ENCODE data around the gene PLS1.

PLS1 gene

DNA sequence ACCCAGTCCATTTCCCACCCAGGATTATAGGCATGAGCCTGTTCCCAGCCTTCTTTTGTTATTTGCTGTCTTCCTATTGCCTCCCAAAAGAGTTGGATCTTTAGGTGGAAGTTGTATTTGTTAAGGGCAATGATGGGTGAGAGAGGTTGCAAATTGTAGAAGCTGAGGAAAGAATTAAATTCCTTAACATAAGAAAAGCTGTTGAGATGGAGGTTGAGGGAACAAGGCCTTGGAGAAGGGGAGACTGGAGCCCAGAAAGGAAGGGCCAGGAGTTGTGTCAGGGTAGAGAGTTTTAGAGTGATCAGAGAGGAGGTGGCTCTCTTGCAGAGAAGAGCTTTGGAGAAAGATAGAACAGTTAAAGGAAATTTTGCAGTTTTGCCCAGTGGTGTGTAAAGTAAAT lies 46.8 kb downstream of the PLS1 start:
- DNase-seq (ENCODE audit: low read depth), result no peak

- no peak for DNase-seq (ENCODE audit: low read depth)
Observed at GRCh38 chr3:142644502-142644901, 48.3 kb downstream of the PLS1 start.

DNA sequence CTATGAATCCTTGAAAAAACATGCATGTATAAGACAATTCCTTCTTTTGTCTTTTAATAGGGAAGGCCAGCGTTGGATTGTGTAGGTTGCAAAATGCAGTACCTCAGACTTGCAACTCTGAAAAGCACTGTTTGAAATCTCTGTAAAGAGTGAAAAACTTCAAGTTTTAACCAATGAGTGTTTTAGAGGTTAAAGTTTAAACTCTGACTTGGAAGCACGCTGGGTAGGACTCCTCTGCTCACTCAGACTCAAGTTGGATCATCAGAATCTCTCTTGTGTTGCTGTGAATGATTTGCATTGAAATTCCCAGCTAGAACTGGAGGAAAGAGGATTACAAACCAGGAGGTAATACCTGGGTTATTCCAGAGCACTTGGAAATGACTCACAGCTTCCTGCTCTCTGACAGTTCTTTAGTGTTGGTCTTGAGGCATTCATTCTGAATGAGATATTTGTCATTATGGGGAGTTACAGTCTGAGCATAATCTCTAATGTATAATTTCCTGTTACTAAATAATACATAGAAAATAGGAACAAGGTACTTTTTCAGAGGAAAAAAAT lies 49.1 kb downstream of the PLS1 start:
- DNase-seq (ENCODE audit: low read depth), result no peak

GRCh38 chr3:142646020-142646785 lies 50.0 kb downstream of the PLS1 start:
- no peak for DNase-seq (ENCODE audit: low read depth)

DNA sequence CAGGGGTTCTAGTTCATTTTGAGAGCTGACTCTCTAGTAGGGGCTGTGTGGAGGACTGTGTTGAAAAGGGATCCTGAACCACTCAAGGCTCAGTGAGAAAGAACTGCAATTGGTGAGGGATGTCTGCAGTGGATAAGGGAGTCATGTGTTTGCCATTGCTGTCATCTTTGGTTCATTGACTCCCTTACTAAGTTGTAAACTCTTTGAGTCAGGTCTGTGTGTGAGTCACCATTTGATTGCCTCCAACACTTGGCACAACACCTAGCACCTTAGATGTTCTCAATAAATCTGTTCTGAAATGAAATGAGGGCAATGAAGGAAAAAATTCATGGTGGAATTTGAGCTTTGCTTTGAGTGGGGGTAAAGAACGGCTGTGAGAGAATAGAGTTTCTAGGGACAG lies 51.7 kb downstream of the PLS1 start:
- no peak for DNase-seq (ENCODE audit: low read depth)

- DNase-seq (ENCODE audit: low read depth), result no peak
Observed at GRCh38 chr3:142648950-142649349, 52.8 kb downstream of the PLS1 start.

GRCh38 chr3:142650001-142650693 lies 54.0 kb downstream of the PLS1 start:
- no peak for DNase-seq (ENCODE audit: low read depth)

- DNase-seq (ENCODE audit: low read depth), result no peak
Observed at GRCh38 chr3:142651711-142652110, 55.5 kb downstream of the PLS1 start.

GRCh38 chr3:142652826-142653292 lies 56.7 kb downstream of the PLS1 start:
- no peak for DNase-seq (ENCODE audit: low read depth)

DNA sequence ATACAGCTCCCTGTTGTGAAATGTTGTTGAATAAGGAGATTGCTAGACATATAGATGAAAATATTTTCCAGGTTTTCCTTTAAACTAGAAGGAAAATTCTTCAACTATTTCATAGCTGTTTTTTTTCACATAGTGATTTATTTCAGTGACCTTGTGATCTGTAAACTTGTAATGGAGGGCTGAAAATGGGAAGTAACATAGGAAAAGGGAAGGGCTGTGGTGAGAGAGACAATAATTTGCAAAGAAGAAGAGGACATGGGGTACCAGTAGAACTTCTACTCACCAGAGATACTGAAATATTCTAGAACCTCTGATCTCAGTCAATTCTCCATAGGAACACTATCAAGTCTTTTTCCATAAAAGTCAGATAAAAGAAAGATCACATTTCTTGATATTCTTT lies 60.4 kb downstream of the PLS1 start:
- DNase-seq (ENCODE audit: low read depth), result no peak

GRCh38 chr3:142657033-142657432 lies 60.8 kb downstream of the PLS1 start:
- no peak for DNase-seq (ENCODE audit: low read depth)

DNA sequence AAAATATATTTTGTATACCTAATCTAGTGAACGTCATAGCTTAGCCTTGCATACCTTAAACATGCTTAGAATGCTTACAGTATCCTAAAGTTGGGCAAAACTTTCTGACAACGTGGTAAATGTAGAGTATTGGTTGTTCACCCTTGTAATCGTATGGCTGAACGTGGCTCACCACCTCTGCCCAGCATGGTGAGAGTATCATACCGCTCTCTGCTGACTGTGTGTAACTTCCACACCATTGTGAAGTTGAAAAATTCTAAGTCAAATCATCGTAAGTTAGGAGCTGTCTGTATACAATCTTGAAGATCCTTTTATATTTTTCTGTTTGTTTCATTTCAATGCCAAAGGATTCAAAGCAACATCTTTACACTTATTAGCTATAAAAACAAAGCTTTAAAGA lies 64.2 kb downstream of the PLS1 start:
- DNase-seq (ENCODE audit: low read depth), result no peak

- DNase-seq (ENCODE audit: low read depth), result no peak
Observed at GRCh38 chr3:142660893-142661292, 64.7 kb downstream of the PLS1 start.

DNA sequence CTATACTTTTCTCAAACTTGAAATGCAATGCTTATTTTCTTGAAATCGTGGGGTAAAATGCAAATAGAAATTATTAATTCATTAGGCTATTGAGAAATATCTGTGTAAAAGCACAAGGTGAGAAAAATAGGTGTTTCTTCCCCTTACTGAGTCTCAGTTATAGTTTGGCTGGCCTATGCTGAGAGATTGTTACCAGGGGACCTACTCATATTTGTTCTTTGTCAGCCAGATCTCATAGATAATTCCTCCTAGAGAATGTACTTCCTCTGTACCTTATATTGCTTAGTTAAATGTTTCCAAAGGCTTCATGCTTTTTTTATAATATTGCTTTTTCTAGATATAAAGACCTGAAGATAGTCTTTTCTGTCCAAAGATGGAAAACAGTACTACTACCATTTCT lies 67.7 kb downstream of the PLS1 start:
- no peak for DNase-seq (ENCODE audit: low read depth)

DNA sequence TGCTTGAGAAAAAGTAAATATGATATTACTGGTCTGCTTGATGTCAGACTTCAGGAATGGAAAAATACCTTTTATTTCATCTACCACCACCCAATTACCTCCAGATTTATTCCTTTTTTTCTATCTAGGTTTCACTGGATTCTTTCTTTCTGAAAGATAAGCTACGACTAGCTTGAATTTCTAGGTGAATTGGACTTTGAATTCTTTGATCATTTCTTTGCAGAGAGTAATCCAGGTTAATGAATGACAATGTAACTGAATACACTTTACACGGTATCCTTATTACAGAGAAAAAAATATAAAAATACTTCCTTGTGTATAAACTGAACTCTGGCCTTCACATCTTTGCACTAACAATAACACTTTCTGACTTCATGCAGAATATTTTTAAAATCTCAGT lies 68.1 kb downstream of the PLS1 start:
- DNase-seq (ENCODE audit: low read depth), result no peak

DNA sequence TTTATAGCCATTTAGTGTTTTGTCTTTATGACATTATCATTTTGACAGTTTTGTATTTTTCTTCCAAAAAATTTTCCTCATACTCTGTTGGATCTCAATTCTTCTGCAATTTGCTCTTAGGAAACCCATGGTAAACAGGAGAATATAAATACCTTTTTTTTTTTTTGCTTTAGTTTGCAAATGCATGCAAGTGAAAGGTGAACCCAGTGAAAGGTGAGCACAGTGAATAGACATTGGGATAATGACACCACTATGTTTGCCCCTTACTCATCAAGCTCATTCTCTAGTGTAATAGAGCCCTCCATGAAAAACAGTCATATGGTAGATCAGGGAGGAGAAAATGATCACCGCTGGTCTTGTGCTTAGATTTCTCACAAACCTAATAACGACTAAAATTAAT lies 68.6 kb downstream of the PLS1 start:
- no peak for DNase-seq (ENCODE audit: low read depth)

- no peak for DNase-seq (ENCODE audit: low read depth)
Observed at GRCh38 chr3:142670120-142670519, 73.9 kb downstream of the PLS1 start.

DNA sequence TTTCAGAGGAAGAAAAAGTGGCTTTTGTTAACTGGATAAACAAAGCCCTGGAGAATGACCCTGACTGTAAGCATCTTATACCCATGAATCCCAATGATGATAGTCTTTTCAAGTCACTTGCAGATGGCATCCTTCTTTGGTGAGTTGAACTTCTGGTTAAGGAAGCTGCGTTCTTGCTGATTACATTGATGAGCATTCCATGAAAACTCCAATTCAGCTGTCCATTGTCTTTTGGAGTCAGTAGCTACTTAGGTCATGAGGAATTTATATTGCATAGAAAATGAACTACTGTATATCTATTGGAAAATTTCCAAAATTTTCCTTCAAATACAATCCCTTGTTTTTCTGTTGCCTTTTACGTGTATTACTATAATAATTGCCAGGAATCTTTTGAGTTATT lies 80.0 kb downstream of the PLS1 start:
- no peak for DNase-seq (ENCODE audit: low read depth)

- no peak for DNase-seq (ENCODE audit: low read depth)
Observed at GRCh38 chr3:142680710-142681109, 84.5 kb downstream of the PLS1 start.

- no peak for DNase-seq (ENCODE audit: low read depth)
Observed at GRCh38 chr3:142690613-142691012, 94.4 kb downstream of the PLS1 start.

GRCh38 chr3:142691527-142691926 lies 95.3 kb downstream of the PLS1 start:
- no peak for DNase-seq (ENCODE audit: low read depth)

- no peak for DNase-seq (ENCODE audit: low read depth)
Observed at GRCh38 chr3:142693136-142693853, 97.1 kb downstream of the PLS1 start.

DNA sequence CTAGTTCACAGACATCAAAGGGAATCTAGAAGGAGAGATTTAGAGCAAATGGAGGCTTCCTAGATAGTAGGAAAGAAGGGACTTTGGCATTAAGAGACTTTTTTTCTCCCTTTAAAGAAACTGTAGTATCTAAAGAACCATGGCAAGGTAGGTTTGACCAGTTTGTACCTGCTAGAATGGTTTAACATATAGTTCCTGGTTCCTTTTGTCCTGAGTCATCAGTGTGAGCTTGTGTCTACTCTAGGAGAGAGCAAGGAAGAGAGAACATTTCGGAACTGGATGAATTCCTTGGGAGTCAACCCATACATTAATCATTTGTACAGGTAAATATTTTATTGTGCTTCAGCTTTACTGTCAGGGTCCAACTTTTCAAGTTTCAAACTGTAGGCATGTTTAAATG lies 98.0 kb downstream of the PLS1 start:
- DNase-seq (ENCODE audit: low read depth), result no peak

All from stimulated activated CD8-positive, alpha-beta memory T cell treated with anti-CD3 and anti-CD28 coated beads, Interleukin-15, amount 100 ng/mL, for 24 hours (primary cell).